AG09319 (cell line): ENCODE measurements around the gene MS4A14.

Experiments
- DNase-seq: peaks from one replicate; pipeline ENCODE4 v3.0.0-alpha.2; 2010; ENCODE audit warnings: low read depth; ENCODE audit errors: extremely low read depth
- TF ChIP-seq, protein P1 (sequence below): IDR thresholded peaks from 2 replicates; pipeline ENCODE4 v1.5.1; 2011; ENCODE audit warnings: low read depth, mild to moderate bottlenecking, inconsistent platforms, low read length, moderate library complexity

Gene MS4A14, protein sequence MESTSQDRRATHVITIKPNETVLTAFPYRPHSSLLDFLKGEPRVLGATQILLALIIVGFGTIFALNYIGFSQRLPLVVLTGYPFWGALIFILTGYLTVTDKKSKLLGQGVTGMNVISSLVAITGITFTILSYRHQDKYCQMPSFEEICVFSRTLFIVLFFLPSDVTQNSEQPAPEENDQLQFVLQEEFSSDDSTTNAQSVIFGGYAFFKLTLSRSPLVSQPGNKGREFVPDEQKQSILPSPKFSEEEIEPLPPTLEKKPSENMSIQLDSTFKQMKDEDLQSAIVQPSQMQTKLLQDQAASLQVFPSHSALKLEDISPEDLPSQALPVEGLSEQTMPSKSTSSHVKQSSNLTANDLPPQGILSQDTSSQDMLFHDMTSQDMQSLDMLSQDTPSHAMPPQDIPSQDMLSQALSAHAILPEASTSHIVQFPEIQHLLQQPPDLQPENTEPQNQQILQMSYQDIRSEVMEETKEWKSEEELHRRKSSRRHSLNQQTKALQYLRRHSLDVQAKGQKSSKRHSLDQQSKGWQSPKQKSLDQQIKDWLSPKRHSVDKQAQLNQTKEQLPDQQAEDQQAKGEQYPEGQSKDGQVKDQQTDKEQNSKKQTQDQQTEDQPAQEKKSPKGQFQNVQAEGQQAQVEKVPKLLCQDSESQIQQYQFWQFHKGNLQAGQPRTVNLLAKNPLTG

DNA sequence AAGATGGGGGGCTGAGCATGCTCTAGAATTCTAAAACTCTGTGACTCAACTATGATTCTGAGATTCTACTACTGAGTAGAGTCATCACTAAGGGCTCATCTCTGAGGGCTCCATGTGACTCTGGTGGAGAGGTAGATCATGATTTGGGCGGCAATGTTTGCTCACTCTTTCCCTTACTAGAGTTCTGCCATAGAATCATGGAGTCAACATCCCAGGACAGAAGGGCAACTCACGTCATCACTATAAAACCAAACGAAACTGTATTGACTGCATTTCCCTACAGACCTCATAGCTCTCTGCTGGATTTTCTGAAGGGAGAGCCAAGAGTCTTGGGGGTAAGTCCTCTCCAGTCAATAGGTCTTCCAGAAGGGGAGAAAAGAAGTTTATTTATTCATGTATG, at the start of gene MS4A14:
MS4A14 (plus strand) TSS at position 78 of the 400 bp plus-strand sequence; CDS start at position 198, 120 bp downstream.
- TF ChIP-seq, protein P1, sequence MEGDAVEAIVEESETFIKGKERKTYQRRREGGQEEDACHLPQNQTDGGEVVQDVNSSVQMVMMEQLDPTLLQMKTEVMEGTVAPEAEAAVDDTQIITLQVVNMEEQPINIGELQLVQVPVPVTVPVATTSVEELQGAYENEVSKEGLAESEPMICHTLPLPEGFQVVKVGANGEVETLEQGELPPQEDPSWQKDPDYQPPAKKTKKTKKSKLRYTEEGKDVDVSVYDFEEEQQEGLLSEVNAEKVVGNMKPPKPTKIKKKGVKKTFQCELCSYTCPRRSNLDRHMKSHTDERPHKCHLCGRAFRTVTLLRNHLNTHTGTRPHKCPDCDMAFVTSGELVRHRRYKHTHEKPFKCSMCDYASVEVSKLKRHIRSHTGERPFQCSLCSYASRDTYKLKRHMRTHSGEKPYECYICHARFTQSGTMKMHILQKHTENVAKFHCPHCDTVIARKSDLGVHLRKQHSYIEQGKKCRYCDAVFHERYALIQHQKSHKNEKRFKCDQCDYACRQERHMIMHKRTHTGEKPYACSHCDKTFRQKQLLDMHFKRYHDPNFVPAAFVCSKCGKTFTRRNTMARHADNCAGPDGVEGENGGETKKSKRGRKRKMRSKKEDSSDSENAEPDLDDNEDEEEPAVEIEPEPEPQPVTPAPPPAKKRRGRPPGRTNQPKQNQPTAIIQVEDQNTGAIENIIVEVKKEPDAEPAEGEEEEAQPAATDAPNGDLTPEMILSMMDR, result no peak
- DNase-seq, result no peak

DNA sequence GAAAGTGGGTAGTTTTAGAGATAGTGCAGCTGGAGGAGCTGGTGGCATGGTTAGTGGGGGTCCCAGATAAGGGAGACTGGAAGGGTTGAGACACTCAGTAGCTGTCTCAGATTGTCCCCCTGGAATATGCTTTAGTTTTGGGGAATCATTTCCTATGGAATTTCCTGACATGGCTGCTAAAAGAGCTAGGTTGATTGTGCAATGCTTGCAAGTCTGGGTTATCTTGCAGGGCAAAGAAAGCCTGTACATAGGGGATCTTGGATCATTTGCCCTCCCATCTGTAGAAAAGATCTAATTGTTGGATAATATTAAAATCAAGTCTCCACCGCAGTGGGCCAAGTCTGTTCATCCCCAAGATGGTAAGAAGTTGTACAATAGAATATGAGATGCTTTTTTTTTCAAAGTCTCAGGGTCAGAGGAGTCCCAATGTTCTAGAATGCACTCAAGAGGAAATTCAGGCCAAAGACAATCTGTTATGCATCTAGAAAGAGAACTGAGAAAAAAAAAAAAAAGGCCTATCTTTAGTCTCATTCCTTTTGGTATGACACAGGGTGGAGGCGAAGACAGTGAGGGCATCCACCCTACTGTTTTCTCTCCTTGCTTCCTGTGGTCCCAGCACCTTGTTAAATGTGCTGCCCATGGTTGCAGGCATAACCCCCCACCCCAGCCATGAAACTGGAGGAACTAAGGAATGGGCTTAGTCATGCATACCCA, 49.0 kb upstream of the MS4A14 start:
- DNase-seq, result no peak
- TF ChIP-seq, protein P1, result no peak

DNA sequence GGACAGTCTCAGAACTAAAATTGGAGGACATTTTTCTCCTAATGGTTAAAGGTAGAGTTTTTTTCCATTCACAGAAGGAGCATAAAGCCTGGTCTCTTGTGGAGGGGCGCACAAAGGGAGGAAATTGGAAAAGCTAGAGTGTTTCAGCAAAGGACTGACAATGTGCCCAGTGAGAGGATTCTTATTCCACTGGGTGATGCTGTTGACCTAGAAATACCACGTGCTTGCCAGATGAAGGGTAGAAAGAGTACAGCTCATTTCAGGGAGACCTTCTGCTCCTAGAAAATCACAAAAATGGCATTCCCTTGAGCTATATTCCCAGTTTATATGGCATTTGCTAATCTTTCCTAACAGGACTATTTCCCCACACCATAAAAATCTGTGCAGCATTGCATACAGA, 48.1 kb upstream of the MS4A14 start:
- TF ChIP-seq, protein P1, result no peak
- no peak for DNase-seq

DNA sequence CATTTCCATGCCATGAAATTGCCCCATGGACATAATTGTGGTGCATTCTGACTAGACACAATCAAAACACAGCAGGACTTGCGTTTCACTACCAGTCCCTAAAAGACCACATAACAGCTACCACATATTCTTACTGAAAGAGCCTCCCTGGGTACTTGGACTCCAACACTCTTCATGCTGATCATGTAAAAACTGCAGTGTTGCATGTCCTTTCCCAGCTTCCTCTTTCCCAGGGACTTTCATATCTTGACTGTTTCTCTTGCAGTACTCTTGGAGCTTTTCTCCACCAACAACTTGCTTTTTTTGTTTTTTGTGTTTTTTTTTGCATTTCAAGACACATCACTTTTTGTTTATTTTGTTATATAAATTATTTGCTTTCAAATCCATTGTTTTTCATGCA, 46.3 kb upstream of the MS4A14 start:
- TF ChIP-seq, protein P1, result no peak

DNA sequence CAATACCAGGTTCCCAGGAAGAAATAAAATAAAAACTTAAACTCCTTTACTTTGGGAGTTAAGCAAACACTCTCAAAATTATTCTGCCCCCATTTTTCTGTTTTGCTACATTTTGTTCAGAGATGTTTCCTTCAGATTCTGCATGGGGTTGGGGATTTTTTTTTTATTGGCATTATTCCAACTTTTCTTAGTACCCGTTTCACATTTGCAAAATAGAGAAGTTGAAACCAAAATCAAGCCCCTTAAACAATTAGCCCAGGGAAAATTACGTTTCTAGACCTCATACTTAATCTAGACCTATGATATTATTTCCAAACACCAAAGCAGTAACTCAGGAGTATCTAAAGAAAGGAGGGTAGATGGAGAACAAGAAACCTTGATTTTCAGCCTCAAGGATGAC, 38.5 kb upstream of the MS4A14 start:
- no peak for DNase-seq
- TF ChIP-seq, protein P1, result no peak

More for the DNA sequence above, 46.3 kb upstream of the MS4A14 start:
- no peak for DNase-seq

DNA sequence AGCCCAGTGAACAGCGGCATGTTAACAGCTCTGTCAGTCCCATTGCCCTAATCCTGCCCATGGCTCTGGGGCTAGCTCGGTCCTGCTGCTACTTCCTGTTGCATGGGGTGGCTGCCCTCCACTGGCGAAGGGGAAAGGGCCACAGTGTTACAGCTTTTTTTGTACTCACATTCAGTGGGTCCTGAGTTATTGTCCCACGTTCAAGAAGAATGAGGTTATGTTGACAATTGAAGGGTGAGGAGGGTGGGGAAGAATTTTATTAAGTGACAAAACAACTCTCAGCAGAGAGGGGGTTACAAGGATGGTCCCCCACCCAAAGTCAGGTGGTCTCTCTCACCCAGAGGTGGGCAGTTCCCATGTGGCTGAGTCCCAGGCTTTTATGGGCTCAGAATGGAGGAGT, 35.6 kb upstream of the MS4A14 start:
- TF ChIP-seq, protein P1, result no peak
- no peak for DNase-seq
